Thyroid gland (tissue), 4 donors: ENCODE measurements around the gene MRPS7.

Experiments used
- CTCF ChIP-seq, 6 experiments: fragments of 200-600 bp in 3 of 6; fragments of 450-650 bp in 3 of 6; sonication (generic) in 3 of 6; IDR thresholded peaks; one replicate each; pipeline ENCODE4 v1.5.1; 2016 to 2019; ENCODE audit warnings: antibody characterized with exemption in 6 of 6, mild to moderate bottlenecking in 2 of 6, inconsistent platforms in 1 of 6, moderate library complexity in 1 of 6
- POLR2A ChIP-seq, 2 donors: fragments of 450-650 bp; IDR thresholded peaks; one replicate each; pipeline ENCODE4 v1.6.1; 2017; ENCODE audit warnings: antibody characterized with exemption in 2 of 2, mild to moderate bottlenecking in 2 of 2, moderate library complexity in 1 of 2

- no peak for TF ChIP-seq CTCF (IDR thresholded peaks at IDR 0.05)
- no peak for TF ChIP-seq POLR2A (IDR thresholded peaks at IDR 0.05)
Measured at GRCh38 chr17:75266316-75267152, 4.9 kb downstream of the MRPS7 start.
